GM23338 (cell line): ENCODE data around the gene CACNA2D3. TPM values are rescaled to one million over a fixed set of nuclear protein-coding genes. Genes with fewer than 3 reads are reported as not detected.

Source experiments
- ATAC-seq: fragments of 200-7000 bp; cut with Tn5 transposase; 3 replicates; pipeline ENCODE4 v1.9.1; 2020
- DNase-seq: peaks from one replicate; pipeline ENCODE4 v3.0.0-alpha.2; 2015; ENCODE audit warnings: low spot score
- H2AFZ ChIP-seq: fragments of 200-600 bp; sonication (generic); 2 replicates; pipeline ENCODE4 v1.8.0; 2016; ENCODE audit warnings: antibody characterized with exemption, mild to moderate bottlenecking, moderate library complexity
- H3F3A ChIP-seq: fragments of 200-600 bp; sonication (generic); replicated peaks from 2 replicates; pipeline ENCODE4 v1.8.0; 2017; ENCODE audit warnings: antibody characterized with exemption, mixed run types, low read depth
- H3K27ac ChIP-seq: fragments of 200-600 bp; sonication (generic); 2 replicates; pipeline ENCODE4 v1.6.1; 2016; ENCODE audit warnings: low read depth
- H3K27me3 ChIP-seq: fragments of 200-600 bp; sonication (generic); 2 replicates; pipeline ENCODE4 v1.8.0; 2016; ENCODE audit warnings: mild to moderate bottlenecking, mixed run types, moderate library complexity; ENCODE audit not compliant: insufficient read depth
- H3K36me3 ChIP-seq: fragments of 200-600 bp; sonication (generic); 2 replicates; pipeline ENCODE4 v1.8.0; 2016; ENCODE audit warnings: mild to moderate bottlenecking; ENCODE audit not compliant: insufficient read depth
- H3K4me1 ChIP-seq: fragments of 200-600 bp; sonication (generic); 2 replicates; pipeline ENCODE4 v1.8.0; 2016; ENCODE audit warnings: mild to moderate bottlenecking, moderate library complexity; ENCODE audit not compliant: insufficient read depth
- H3K4me2 ChIP-seq: fragments of 200-600 bp; sonication (generic); 2 replicates; pipeline ENCODE4 v1.7.1; 2017; ENCODE audit warnings: mixed run types
- H3K4me3 ChIP-seq: fragments of 200-600 bp; sonication (generic); 2 replicates; pipeline ENCODE4 v1.6.1; 2016; ENCODE audit warnings: mixed run types
- H3K79me2 ChIP-seq: fragments of 200-600 bp; sonication (generic); replicated peaks from 2 replicates; pipeline ENCODE4 v1.8.0; 2017; ENCODE audit warnings: mild to moderate bottlenecking; ENCODE audit not compliant: insufficient read depth
- H3K9me2 ChIP-seq: fragments of 200-600 bp; sonication (generic); 2 replicates; pipeline ENCODE4 v1.8.0; 2017; ENCODE audit not compliant: insufficient read depth
- H4K20me1 ChIP-seq: fragments of 200-600 bp; sonication (generic); replicated peaks from 2 replicates; pipeline ENCODE4 v1.8.0; 2017; ENCODE audit warnings: mild to moderate bottlenecking; ENCODE audit not compliant: insufficient read depth
- H3K27ac Mint-ChIP-seq: 2 replicates; pipeline ENCODE4 v1.8.0; 2020; ENCODE audit warnings: inconsistent platforms, mild to moderate bottlenecking, moderate library complexity, mixed read lengths
- H3K27me3 Mint-ChIP-seq: 3 replicates; pipeline ENCODE4 v1.8.0; 2022; ENCODE audit warnings: low read depth, mild to moderate bottlenecking, moderate library complexity, mixed read lengths, inconsistent platforms; ENCODE audit not compliant: insufficient read depth, poor library complexity
- H3K36me3 Mint-ChIP-seq: 3 replicates; pipeline ENCODE4 v1.8.0; 2021; ENCODE audit warnings: low read depth, mild to moderate bottlenecking, inconsistent platforms, moderate library complexity, mixed read lengths
- H3K4me1 Mint-ChIP-seq: 3 replicates; pipeline ENCODE4 v1.8.0; 2020; ENCODE audit warnings: mild to moderate bottlenecking, inconsistent platforms, mixed read lengths
- H3K4me3 Mint-ChIP-seq: 3 replicates; pipeline ENCODE4 v1.8.0; 2021; ENCODE audit warnings: moderate library complexity, mild to moderate bottlenecking, inconsistent platforms, mixed read lengths
- H3K9me3 Mint-ChIP-seq: 3 replicates; pipeline ENCODE4 v1.8.0; 2020; ENCODE audit warnings: moderate library complexity, mild to moderate bottlenecking, inconsistent platforms, mixed read lengths
- CREB1 ChIP-seq: fragments of 250-450 bp; sonication (Bioruptor Pico); IDR thresholded peaks from 2 replicates; pipeline ENCODE4 v1.5.0; 2020; ENCODE audit warnings: low read depth, mild to moderate bottlenecking, moderate library complexity
- CTCF ChIP-seq, 2 experiments: fragments of 200-600 bp in 1 of 2; sonication (generic) in 1 of 2; conservative IDR thresholded peaks; 2 replicates each; pipeline versions ENCODE4 v1.5.1 to v1.6.1; 2016 to 2017; ENCODE audit warnings: antibody characterized with exemption in 2 of 2, low read depth in 2 of 2, mild to moderate bottlenecking in 2 of 2, moderate library complexity in 1 of 2
- POLR2AphosphoS5 ChIP-seq: IDR thresholded peaks from 2 replicates; pipeline ENCODE4 v1.6.1; 2016; ENCODE audit warnings: antibody characterized with exemption, low read depth
- ZNF114 ChIP-seq: fragments of 250-450 bp; sonication (Bioruptor Pico); IDR thresholded peaks from 2 replicates; pipeline ENCODE4 v1.5.0; 2020; ENCODE audit warnings: mild to moderate bottlenecking, moderate library complexity
- ZNF331 ChIP-seq: fragments of 250-450 bp; sonication (Bioruptor Pico); IDR thresholded peaks from 2 replicates; pipeline ENCODE4 v1.5.0; 2020; ENCODE audit warnings: low read depth, mild to moderate bottlenecking, moderate library complexity
- ZNF462 ChIP-seq: fragments of 250-450 bp; sonication (Bioruptor Pico); IDR thresholded peaks from 2 replicates; pipeline ENCODE4 v1.5.0; 2020; ENCODE audit warnings: mild to moderate bottlenecking, moderate library complexity
- polyA plus RNA-seq: library from polyadenylated mRNA; unstranded; fragments of >200 nt; fragmentation: Nextera tagmentation; extraction: Ambion mirVana; gene quantifications from 2 replicates; pipeline ENCODE4 v1.2.1, GENCODE V29; 2016
- total RNA-seq: library from RNA; depleted of rRNA; stranded (reverse); fragments of >200 nt; shearing (Covaris generic); gene quantifications from 2 replicates; pipeline ENCODE4 v1.2.3, GENCODE V29; 2014

CACNA2D3 gene
- total and polyA plus RNA-seq, 2 experiments from 2014 or later: 2.2 to 2.3 TPM

GRCh38 chr3:55014906-55015305 lies 892.6 kb downstream of the CACNA2D3 start:
- H3K36me3 ChIP-seq: no peaks in the 10 kb centered on the region
- ATAC-seq (no peak), DNase-seq (no peak)
- H3K4me1 Mint-ChIP-seq: peaks cover 8% of the 10 kb centered on the region; the same call in 2 of the 3 replicates
- no peaks in the 10 kb centered on the region for H4K20me1 ChIP-seq
- no peak overlapping the region for H3K27ac Mint-ChIP-seq
- H3K9me2 ChIP-seq: no peaks in the 10 kb centered on the region
- no peaks in the 10 kb centered on the region for H3K79me2 ChIP-seq
- no peaks in the 10 kb centered on the region for H3K27me3 ChIP-seq
- no peak for TF ChIP-seq POLR2AphosphoS5
- TF ChIP-seq CTCF (conservative IDR thresholded peaks at IDR 0.05; ENCODE audit: low read depth in 2 of 2): no peak
- no peak for TF ChIP-seq ZNF331 (CRISPR knock-in tag)
- TF ChIP-seq CREB1 (CRISPR knock-in tag): no peak
- TF ChIP-seq ZNF462: no peak
- TF ChIP-seq ZNF114 (CRISPR knock-in tag): no peak
- no peak overlapping the region for H2AFZ ChIP-seq
- H3K36me3 Mint-ChIP-seq: no peaks in the 10 kb centered on the region
- H3K27ac ChIP-seq: no peak overlapping the region
- peaks cover 9% of the 10 kb centered on the region; the same call in 1 of the 2 replicates for H3K4me1 ChIP-seq
- H3K4me3 ChIP-seq: no peak overlapping the region
- no peaks in the 10 kb centered on the region for H3F3A ChIP-seq
- H3K4me2 ChIP-seq: no peak overlapping the region
- no peak overlapping the region for H3K4me3 Mint-ChIP-seq
- no peaks in the 10 kb centered on the region for H3K27me3 Mint-ChIP-seq
- no peaks in the 10 kb centered on the region; the same call in 2 of the 3 replicates for H3K9me3 Mint-ChIP-seq
